Tibial artery (tissue), 4 donors: ENCODE data around the gene POLR1B.
"Not testable (repeated sequence)": the region's sequence is repeated elsewhere in the genome, so short reads cannot be mapped to it uniquely, and the experiment has no call there.

Experiments
- DNase-seq, 2 donors: peaks; one replicate each; pipeline ENCODE4 v3.0.0-alpha.2; 2019
- H3K27ac ChIP-seq, 2 donors: fragments of 200-600 bp; sonication (generic) in 1 of 2; 1 replicate in 1 of 2; 2 replicates in 1 of 2; pipeline ENCODE4 v1.5.1; 2018 to 2019; ENCODE audit warnings: mild to moderate bottlenecking in 1 of 2
- H3K27me3 ChIP-seq, 2 donors: fragments of 200-600 bp; sonication (generic) in 1 of 2; one replicate each; pipeline versions ENCODE4 v1.5.1 to v1.6.0; 2016 to 2019
- H3K36me3 ChIP-seq, 3 donors: fragments of 200-600 bp; sonication (generic) in 2 of 3; one replicate each; pipeline ENCODE4 v1.5.1; 2016 to 2019; ENCODE audit warnings: mild to moderate bottlenecking in 2 of 3
- H3K4me1 ChIP-seq, 4 donors: fragments of 200-600 bp; sonication (generic) in 2 of 4; 1 replicate in 3 of 4; 2 replicates in 1 of 4; pipeline ENCODE4 v1.5.1; 2016 to 2019
- H3K4me3 ChIP-seq, 2 donors: fragments of 200-600 bp; sonication (generic) in 1 of 2; 1 replicate in 1 of 2; 2 replicates in 1 of 2; pipeline ENCODE4 v1.5.1; 2018 to 2019; ENCODE audit warnings: mild to moderate bottlenecking in 2 of 2
- H3K9me3 ChIP-seq, 3 donors: fragments of 200-600 bp; sonication (generic) in 1 of 3; one replicate each; pipeline ENCODE4 v1.5.1; 2016 to 2019
- intact Hi-C: fragments of 100-400 bp; cut with DNase I; formaldehyde crosslinking; loops from one replicate; pipeline ENCODE4 v1.15.0; 2023; ENCODE audit warnings: low total_unique reads
- TF ChIP-seq, protein P1 (sequence below), 2 experiments: fragments of 200-600 bp in 1 of 2; fragments of 450-650 bp in 1 of 2; IDR thresholded peaks; one replicate each; pipeline ENCODE4 v1.5.1; 2017 to 2019; ENCODE audit warnings: antibody characterized with exemption in 2 of 2, mild to moderate bottlenecking in 1 of 2, moderate library complexity in 1 of 2

Gene POLR1B

GRCh38 chr2:112548980-112549379, 6.7 kb downstream of the POLR1B start:
- TF ChIP-seq, protein P1, sequence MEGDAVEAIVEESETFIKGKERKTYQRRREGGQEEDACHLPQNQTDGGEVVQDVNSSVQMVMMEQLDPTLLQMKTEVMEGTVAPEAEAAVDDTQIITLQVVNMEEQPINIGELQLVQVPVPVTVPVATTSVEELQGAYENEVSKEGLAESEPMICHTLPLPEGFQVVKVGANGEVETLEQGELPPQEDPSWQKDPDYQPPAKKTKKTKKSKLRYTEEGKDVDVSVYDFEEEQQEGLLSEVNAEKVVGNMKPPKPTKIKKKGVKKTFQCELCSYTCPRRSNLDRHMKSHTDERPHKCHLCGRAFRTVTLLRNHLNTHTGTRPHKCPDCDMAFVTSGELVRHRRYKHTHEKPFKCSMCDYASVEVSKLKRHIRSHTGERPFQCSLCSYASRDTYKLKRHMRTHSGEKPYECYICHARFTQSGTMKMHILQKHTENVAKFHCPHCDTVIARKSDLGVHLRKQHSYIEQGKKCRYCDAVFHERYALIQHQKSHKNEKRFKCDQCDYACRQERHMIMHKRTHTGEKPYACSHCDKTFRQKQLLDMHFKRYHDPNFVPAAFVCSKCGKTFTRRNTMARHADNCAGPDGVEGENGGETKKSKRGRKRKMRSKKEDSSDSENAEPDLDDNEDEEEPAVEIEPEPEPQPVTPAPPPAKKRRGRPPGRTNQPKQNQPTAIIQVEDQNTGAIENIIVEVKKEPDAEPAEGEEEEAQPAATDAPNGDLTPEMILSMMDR (IDR thresholded peaks at IDR 0.05): no peak
- Histone ChIP-seq H3K4me1 (peaks cover 0 to under 1% (median 0%) of the 10 kb centered on the region in 4 donors), H3K27me3 (no peaks in the 10 kb centered on the region), H3K27ac (no peak overlapping the region), H3K4me3 (no peak overlapping the region), H3K9me3 (no peaks in the 10 kb centered on the region), H3K36me3 (peaks cover 59 to 78% (median 64%) of the 10 kb centered on the region in 3 donors)
- intact Hi-C loops: no loop called here
- no peak for DNase-seq

DNA sequence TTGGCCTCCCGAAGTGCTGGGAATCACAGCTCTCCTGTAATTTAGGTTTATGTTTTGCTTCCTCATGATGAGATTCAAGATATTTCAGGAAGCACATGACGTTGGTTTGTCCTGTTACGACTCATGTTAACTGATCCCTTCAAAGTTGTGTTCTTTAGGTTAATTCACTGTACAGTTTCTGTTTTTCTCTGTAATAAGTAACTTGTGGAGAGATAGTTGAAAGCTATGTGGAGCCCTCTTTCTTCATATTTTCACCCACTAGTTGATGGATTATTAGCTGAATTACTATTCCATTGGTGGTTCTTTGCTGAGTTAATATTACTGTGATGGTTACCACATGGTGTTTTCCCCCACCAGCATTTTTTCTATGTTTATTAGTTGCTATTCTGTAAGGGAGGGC, 23.8 kb downstream of the POLR1B start:
- H3K4me3 ChIP-seq: no peak overlapping the region
- H3K27me3 ChIP-seq: no peaks in the 10 kb centered on the region
- H3K36me3 ChIP-seq: peaks cover 81 to 98% (median 83%) of the 10 kb centered on the region in 3 donors
- TF ChIP-seq, protein P1 (IDR thresholded peaks at IDR 0.05): no peak
- intact Hi-C loops: no loop called here
- no peak for DNase-seq
- peaks cover 0 to 6% (median 0%) of the 10 kb centered on the region in 3 donors for H3K9me3 ChIP-seq
- H3K4me1 ChIP-seq: no peaks in the 10 kb centered on the region
- no peak overlapping the region for H3K27ac ChIP-seq

- H3K4me1 ChIP-seq, H3K4me3 ChIP-seq, intact Hi-C loops, DNase-seq, H3K27me3 ChIP-seq, H3K27ac ChIP-seq, H3K9me3 ChIP-seq: not testable (repeated sequence)
- peaks cover 79 to 98% (median 84%) of the 10 kb centered on the region in 3 donors for H3K36me3 ChIP-seq
Measured at GRCh38 chr2:112566508-112566907, 24.2 kb downstream of the POLR1B start.

DNA sequence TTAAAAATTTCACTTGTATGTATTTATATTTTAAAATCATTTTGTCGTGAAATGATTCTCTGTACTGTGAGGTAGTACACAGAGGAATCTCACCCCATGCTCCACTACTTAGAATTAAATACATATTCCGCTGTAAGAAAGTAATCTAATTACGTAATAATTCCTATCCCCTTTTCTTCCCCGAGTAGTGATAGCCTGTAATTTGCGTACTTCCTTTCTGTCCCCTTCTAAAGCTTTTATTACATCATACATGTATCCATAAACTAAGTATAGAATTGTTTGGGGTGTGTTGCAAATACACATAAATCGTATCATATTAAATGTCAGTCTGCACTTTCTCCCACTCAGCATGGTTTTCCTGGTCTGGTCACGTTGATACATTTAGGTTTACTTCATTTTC, 29.7 kb downstream of the POLR1B start:
- H3K4me1 ChIP-seq: no peaks in the 10 kb centered on the region
- intact Hi-C loops: no loop called here
- TF ChIP-seq, protein P1 (IDR thresholded peaks at IDR 0.05): no peak
- peaks cover 0 to 6% (median 0%) of the 10 kb centered on the region in 3 donors for H3K9me3 ChIP-seq
- no peak overlapping the region for H3K4me3 ChIP-seq
- H3K27ac ChIP-seq: no peak overlapping the region
- DNase-seq: no peak
- H3K27me3 ChIP-seq: no peaks in the 10 kb centered on the region
- peaks cover 85 to 98% (median 89%) of the 10 kb centered on the region in 3 donors for H3K36me3 ChIP-seq

GRCh38 chr2:112577756-112578155, 35.5 kb downstream of the POLR1B start:
- Histone ChIP-seq H3K9me3 (no peaks in the 10 kb centered on the region), H3K4me3 (no peak overlapping the region), H3K4me1 (peaks cover 0 to 3% (median 0%) of the 10 kb centered on the region in 4 donors), H3K27me3 (no peaks in the 10 kb centered on the region), H3K36me3 (peaks cover 33 to 40% (median 36%) of the 10 kb centered on the region in 3 donors), H3K27ac (no peak overlapping the region)
- DNase-seq: no peak
- intact Hi-C loops: no loop called here
- TF ChIP-seq, protein P1 (IDR thresholded peaks at IDR 0.05): no peak

- Histone ChIP-seq H3K4me3 (no peak overlapping the region), H3K9me3 (no peaks in the 10 kb centered on the region), H3K36me3 (peaks cover 18 to 25% (median 22%) of the 10 kb centered on the region in 3 donors), H3K27me3 (no peaks in the 10 kb centered on the region), H3K4me1 (peaks cover 0 to 3% (median 1%) of the 10 kb centered on the region in 4 donors), H3K27ac (no peak overlapping the region)
- intact Hi-C loops: no loop called here
- TF ChIP-seq, protein P1 (IDR thresholded peaks at IDR 0.05): no peak
- DNase-seq: no peak
Measured at GRCh38 chr2:112579241-112579640, 37.0 kb downstream of the POLR1B start.
